Memory B cell (primary cell): ENCODE measurements around the gene MYH4.

Source experiments
- ATAC-seq: fragments of 150-1000 bp; cut with Tn5 transposase; 2 replicates; pipeline ENCODE4 v1.10.0; 2021; ENCODE audit warnings: low read depth, mild to moderate bottlenecking, moderate library complexity
- DNase-seq, 2 donors: peaks; one replicate each; pipeline ENCODE4 v3.0.0; 2022; ENCODE audit warnings: low spot score in 2 of 2
- H3K27ac Mint-ChIP-seq: one replicate; pipeline ENCODE4 v1.8.0; 2022; ENCODE audit warnings: mild to moderate bottlenecking, moderate library complexity, mixed read lengths
- H3K27me3 Mint-ChIP-seq: one replicate; pipeline ENCODE4 v1.8.0; 2022; ENCODE audit warnings: mixed read lengths
- H3K36me3 Mint-ChIP-seq: one replicate; pipeline ENCODE4 v1.8.0; 2022; ENCODE audit warnings: mild to moderate bottlenecking, mixed read lengths
- H3K4me1 Mint-ChIP-seq: one replicate; pipeline ENCODE4 v1.8.0; 2022; ENCODE audit warnings: mixed read lengths
- H3K4me3 Mint-ChIP-seq: one replicate; pipeline ENCODE4 v1.8.0; 2022; ENCODE audit warnings: mild to moderate bottlenecking, moderate library complexity, mixed read lengths
- H3K9me3 Mint-ChIP-seq: one replicate; pipeline ENCODE4 v1.8.0; 2022; ENCODE audit warnings: mixed read lengths

Gene MYH4

DNA sequence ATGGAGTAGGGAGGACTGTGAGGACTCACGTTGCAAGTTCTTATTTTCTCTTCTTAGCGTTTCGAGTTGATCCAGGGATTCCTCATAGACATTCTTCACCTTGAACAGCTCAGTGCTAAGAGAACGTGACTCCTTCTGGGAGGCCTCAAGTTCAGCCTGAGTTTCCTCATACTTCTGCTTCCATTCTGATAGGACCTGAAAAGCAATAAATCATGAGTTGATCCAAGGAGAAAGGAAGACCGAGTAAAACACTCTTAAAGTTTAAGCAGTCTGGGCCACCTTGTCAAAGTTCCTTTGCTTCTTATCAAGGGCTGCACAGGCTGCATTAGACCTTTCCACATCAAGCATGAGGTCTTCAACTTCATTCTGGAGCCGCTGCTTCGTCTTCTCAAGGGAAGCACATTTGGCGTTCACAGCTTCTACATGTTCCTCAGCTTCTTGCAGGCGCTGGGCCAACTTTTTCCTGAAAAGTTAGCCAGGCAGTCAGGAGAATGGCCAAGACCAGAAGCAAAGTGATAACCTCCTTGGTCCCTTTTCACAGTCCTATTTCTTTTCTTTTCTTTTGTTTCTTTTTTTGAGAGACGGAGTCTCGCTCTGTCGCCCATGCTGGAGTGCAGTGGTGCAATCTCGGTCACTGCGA is 72.7 kb downstream of the MYH4 start:
- Mint-ChIP-seq H3K9me3 (no peaks in the 10 kb centered on the region), H3K27ac (no peak overlapping the region), H3K4me3 (no peak overlapping the region), H3K36me3 (no peaks in the 10 kb centered on the region), H3K27me3 (peaks cover 1% of the 10 kb centered on the region), H3K4me1 (no peaks in the 10 kb centered on the region)
- DNase-seq (no peak), ATAC-seq (no peak)

DNA sequence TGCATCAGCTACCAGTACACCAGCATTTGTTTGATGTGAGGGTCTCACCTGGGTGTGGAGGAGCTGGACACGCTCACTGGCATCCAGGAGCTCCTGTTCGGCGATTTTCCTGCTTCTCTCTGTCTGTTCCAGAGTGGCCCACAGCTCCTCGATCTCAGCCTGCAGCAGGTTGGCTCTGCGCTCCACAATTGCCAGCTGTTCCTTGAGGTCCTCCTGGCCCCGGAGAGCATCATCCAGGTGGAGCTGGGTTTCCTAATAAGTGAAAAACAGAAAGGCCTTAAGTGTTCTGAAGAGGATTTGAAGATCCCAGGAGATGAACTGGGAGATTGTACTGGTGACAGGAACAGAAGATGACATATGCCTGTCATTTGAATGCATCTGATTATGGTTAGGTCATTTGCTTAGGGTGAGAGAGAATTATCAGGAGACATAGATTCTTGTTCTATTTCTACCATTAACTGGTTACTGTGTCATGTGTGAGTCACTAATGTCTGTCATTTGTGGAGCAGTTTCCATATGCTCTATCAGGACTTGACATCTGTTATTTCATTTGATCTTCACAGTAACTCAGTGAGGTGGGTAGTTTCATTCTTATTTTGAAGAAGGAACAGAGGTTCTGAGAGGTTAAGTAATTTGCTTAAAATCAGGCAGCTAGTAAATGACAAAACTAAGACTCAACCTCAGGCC is 75.0 kb downstream of the MYH4 start:
- DNase-seq (no peak), ATAC-seq (no peak)
- Mint-ChIP-seq H3K27me3 (no peaks in the 10 kb centered on the region), H3K27ac (no peak overlapping the region), H3K4me3 (no peak overlapping the region), H3K36me3 (no peaks in the 10 kb centered on the region), H3K9me3 (no peaks in the 10 kb centered on the region), H3K4me1 (no peaks in the 10 kb centered on the region)
